GM21528 (cell line): Measurements from ENCODE around the gene ZNF836.
A peak's percentile ranks its signal among the peaks of the same experiment; 100 is the strongest.

Experiments used
- ATAC-seq: cut with Tn5 transposase; IDR thresholded peaks from one replicate; pipeline ENCODE4 v1.9.1; 2021; ENCODE audit warnings: mild to moderate bottlenecking, moderate library complexity; ENCODE audit not compliant: unreplicated experiment, low FRiP score

The ZNF836 gene

DNA sequence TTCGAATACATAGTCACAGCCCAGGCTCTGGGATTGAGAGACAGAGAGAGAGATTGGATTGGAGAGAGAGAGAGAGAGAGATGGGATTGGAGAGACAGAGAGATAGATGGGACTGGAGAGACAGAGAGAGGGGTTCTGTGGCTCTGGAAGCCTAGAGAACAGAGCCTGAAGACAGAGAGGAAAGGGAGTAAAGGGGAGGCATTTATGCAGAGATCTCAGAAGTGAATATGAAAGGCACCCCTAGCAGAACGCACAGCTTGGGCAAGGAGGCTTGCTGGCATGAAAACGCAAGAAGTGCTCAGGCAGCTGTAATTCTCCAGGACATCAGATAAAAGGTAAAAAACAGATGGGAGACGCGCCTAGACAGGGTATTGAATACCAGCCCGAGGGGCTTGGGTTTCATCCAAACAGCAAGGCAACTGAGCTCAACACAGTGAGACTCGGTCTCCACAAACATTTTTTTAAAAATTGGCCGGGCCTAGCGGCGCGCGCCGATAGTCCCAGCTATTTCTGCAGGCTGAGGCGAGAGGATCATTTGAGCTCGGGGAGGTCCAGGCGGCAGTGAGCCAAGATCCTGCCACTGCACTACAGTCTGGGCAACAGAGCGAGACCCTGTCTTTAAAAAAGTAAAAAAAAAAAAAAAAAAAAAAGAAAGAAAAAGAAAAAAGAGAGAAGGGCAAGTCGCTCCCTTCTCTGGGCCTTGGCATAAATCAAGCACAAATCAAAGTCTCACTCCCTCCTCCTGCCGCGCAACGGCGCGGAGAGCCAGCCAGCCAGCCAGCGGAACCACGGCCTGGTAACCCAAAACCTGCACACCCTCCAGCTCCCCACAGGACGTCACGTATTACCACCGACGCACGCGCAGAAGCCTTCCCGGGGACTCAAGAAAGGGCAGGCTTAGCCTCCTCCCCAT lies 17.7 kb upstream of the ZNF836 start:
- ATAC-seq: no peak

GRCh38 chr19:52187407-52187806 lies 16.0 kb upstream of the ZNF836 start:
- no peak for ATAC-seq

- no peak for ATAC-seq
Measured at GRCh38 chr19:52176574-52176973, 5.2 kb upstream of the ZNF836 start.

DNA sequence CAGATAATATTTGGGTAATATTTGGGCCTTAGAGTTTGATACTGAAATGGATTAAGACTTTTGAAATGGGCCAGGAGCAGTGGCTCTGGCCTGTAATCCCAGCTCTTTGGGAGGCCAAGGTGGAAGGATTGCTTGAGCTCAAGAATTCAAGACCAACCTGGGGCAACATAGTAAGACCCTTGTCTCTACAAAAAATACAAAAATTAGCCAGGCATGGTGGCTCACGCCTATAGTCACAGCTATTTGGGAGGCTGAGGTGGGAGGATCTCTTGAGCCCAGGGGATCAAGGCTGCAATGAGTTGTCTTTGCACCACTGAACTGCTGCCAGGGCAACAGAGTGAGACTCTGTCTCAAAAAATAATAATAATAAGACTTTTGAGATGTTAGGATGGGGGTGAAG lies 926 bp upstream of the ZNF836 start:
- ATAC-seq: no peak

DNA sequence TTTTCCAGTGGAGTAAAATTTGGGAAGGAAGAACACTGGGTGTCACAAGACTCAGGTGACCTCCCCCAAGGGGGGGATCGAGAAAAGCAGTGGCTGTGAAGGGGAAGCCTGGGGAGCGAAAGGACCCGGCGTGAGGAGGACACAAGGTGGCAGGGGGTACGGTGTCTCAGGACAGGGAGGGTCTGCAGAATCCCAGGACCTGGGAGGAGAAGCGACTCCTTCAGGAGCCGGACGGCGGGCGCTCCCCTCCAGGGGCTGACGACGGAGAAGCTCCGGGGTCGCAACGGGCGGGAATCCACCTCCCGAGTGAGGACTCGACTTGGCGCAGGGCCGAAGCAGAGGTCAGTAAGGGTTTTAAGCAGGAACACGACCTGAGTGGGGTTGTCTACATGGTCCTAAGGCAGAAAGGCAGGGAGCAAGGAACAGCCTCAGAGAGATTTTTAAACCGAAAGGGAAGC lies 529 bp downstream of the ZNF836 start:
- no peak for ATAC-seq

DNA sequence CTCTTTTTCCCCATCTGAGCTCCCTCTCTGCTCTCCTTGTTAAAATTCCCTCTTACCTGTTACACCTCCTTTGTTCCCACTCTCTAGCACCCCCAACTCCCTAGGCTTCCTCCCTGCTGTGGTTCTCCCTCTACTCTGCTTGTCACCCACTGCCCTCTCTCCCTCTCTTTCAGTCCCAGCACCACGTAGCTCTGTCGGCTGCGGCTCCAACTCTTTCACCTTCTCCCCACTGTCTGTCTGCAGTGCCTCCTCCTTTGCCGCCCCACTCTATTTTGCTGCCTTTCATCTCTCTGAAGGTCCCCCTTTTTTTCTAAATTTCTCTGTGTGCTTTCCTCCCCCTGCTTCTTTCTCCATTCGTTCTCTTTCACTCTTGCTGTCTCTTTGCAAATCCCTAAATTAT lies 1.1 kb downstream of the ZNF836 start:
- ATAC-seq: no peak

DNA sequence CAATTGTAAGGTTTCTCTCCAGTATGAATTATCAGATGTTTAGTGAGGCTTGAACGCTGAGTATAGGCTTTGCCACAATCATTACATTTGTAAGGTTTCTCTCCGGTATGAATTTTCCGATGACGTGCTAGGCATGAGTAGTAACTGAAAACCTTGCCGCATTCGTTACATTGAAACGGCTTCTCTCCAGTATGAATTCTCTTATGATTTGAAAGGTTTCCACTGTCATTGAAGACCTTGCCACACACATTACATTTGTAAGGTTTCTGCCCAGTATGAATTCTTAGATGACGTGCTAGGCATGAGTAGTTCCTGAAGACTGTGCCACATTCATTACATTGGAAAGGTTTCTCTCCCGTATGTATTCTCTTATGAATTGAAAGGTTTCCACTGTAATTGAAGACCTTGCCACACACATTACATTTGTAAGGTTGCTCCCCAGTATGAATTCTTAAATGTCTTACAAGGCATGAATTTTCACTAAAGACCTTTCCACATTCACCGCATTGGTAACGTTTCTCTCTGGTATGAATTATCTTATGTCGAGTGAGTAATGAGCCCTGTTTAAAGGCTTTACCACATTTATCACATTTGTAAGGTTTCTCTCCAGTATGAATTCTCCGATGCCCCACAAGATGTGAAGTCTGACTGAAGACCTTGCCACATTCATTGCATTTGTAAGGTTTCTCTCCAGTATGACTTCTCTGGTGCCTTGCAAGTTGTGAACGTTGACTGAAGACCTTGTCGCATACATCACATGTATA lies 15.6 kb downstream of the ZNF836 start:
- ATAC-seq: no peak

- ATAC-seq: no peak
Measured at GRCh38 chr19:52148256-52148655, 23.2 kb downstream of the ZNF836 start.

GRCh38 chr19:52142001-52142595 lies 29.3 kb downstream of the ZNF836 start:
- ATAC-seq: no peak

DNA sequence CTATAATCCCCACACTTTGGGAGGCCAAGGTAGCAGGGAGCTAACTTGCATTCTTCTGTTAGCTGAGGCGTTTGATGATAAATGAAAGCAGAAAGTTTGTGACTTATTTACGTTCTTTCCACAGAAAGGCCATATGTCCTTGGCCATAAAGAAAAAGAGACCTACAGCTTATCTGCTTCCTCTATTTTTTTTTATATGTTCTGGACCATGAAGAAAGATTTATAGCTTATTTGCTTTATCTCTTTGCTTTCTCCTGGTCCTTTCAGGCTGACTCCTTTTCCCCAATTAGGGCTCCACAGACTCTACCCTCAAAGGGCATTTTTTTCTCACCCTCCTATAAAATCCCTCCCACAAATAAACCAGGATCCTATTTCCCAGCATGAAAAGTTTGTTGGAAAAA lies 30.2 kb downstream of the ZNF836 start:
- no peak for ATAC-seq

DNA sequence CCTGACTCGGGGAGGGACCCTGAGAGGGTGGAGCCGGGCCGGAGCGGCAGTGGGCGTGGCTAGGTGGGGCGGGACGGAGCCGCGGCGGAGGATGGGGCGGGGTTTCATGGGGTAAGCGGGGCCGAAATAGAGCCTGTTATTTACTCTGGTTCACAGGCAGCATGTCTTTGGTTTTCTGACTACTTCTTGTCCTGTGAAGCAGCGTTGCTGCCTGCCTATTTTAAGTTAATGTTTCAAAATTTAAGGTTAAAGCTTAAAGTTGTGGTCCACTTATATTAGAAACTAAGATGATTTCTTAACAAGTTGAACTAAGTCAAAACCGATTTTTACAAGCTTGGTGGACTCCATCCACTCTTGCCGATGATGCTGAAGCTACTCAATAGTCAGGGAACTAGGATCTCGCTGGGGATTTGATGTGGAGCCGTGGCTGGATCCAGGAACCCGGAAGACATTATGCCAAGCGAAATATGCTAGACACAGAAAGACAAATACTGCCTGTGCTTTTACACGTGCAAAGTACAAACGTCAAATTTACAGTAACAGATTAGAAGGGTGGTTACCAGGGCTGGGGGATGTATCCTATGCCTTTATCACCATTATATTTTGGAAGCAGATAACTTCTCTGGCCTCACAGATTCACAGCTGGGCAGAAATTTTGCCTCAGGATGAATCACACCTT lies 31.2 kb downstream of the ZNF836 start:
- ATAC-seq: no peak

- peak; percentile 92 for ATAC-seq
Measured at GRCh38 chr19:52139252-52140031, 32.0 kb downstream of the ZNF836 start, which contains the start of gene ZNF616. TSS of gene ZNF616 (minus strand) at chr19:52139938. CDS start at chr19:52130512, 9,426 bp downstream.

- ATAC-seq: no peak
Measured at GRCh38 chr19:52138983-52139251, 32.5 kb downstream of the ZNF836 start.

GRCh38 chr19:52138278-52138982 lies 33.0 kb downstream of the ZNF836 start:
- no peak for ATAC-seq

- ATAC-seq: no peak
Measured at GRCh38 chr19:52120286-52120685, 51.1 kb downstream of the ZNF836 start.

DNA sequence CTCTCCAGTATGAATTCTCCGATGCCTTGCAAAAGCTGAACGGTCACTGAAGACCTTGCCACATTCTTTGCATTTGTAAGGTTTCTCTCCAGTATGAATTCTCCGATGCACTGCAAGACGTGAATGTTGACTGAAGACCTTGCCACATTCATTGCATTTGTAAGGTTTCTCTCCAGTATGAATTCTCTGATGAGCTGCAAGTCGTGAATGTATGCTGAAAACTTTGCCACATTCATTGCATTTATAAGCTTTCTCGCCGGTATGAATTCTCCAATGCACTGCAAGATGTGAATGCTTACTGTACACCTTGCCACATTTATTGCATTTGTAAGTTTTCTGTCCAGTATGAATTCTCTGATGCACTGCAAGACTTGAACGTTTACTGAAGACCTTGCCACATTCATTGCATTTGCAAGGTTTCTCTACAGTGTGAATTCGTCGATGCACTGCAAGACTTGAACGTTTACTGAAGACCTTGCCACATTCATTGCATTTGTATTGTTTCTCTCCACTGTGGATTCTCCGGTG lies 55.8 kb downstream of the ZNF836 start:
- no peak for ATAC-seq

- no peak for ATAC-seq
Measured at GRCh38 chr19:52114691-52115090, 56.7 kb downstream of the ZNF836 start.

DNA sequence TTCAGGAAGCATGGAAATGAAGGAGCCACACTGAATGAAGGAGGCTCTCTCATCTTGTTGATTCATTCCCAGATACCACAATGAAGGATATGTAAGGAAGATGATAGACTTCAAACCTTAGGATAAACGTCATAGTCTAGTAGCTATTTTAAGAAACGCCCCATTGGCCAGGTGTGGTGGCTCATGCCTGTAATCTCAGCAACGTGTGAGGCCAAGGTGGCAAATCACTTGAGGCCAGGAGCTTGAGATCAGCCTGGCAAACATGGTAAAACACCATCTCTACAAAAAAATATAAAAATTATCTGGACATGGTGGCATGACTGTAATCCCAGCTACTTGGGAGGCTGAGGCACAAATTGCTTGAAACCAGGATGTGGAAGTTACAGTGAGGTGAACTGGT lies 58.8 kb downstream of the ZNF836 start:
- no peak for ATAC-seq

DNA sequence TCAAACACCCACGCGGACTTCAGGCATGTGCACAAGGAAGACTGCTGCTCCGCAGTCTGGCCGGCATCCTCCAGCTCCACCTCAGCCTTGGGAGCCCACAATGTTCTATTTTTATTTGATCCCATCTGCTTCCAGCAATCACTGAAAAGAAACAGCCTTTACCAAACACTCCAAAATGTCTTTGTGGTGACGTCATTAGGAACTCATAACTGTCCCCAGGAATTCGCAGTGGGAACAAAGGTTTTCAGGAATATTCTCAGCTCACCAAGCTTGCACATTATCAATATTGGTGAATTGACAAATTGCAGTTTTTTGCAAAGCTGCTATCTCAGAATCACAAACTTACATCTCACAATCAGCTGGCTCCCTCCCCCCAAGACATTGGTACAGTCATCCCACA lies 60.6 kb downstream of the ZNF836 start:
- ATAC-seq: no peak
